HG02588 (cell line): ENCODE measurements around the gene AASDH.
A peak's percentile ranks its signal among the peaks of the same experiment; 100 is the strongest.

ENCODE experiments used
- ATAC-seq: cut with Tn5 transposase; IDR thresholded peaks from one replicate; pipeline ENCODE4 v1.9.1; 2021; ENCODE audit warnings: mild to moderate bottlenecking, moderate library complexity; ENCODE audit not compliant: unreplicated experiment

The AASDH gene

GRCh38 chr4:56316011-56316650 lies 71.2 kb downstream of the AASDH start:
- ATAC-seq: no peak

- ATAC-seq: no peak
Measured at GRCh38 chr4:56315543-56315942, 71.7 kb downstream of the AASDH start.

GRCh38 chr4:56315041-56315440 lies 72.2 kb downstream of the AASDH start:
- no peak for ATAC-seq

- ATAC-seq: no peak
Measured at GRCh38 chr4:56314207-56314915, 72.9 kb downstream of the AASDH start.

GRCh38 chr4:56313132-56313531 lies 74.2 kb downstream of the AASDH start:
- ATAC-seq: no peak

GRCh38 chr4:56311299-56311975 lies 75.9 kb downstream of the AASDH start:
- no peak for ATAC-seq

- ATAC-seq: no peak
Measured at GRCh38 chr4:56310401-56311125, 76.7 kb downstream of the AASDH start.

GRCh38 chr4:56308384-56308783 lies 78.9 kb downstream of the AASDH start:
- no peak for ATAC-seq

GRCh38 chr4:56307423-56307822 lies 79.9 kb downstream of the AASDH start:
- ATAC-seq: no peak

- ATAC-seq: no peak
Measured at GRCh38 chr4:56305390-56305789, 81.9 kb downstream of the AASDH start.

GRCh38 chr4:56303921-56304320 lies 83.4 kb downstream of the AASDH start:
- no peak for ATAC-seq

GRCh38 chr4:56302760-56303159 lies 84.5 kb downstream of the AASDH start:
- ATAC-seq: no peak

- ATAC-seq: no peak
Measured at GRCh38 chr4:56301997-56302496, 85.2 kb downstream of the AASDH start.

- ATAC-seq: peak; percentile 94
Measured at GRCh38 chr4:56301181-56301996, 85.9 kb downstream of the AASDH start.

- ATAC-seq: no peak
Measured at GRCh38 chr4:56298236-56298635, 89.1 kb downstream of the AASDH start.

GRCh38 chr4:56297776-56298175 lies 89.5 kb downstream of the AASDH start:
- no peak for ATAC-seq

GRCh38 chr4:56296526-56296925 lies 90.8 kb downstream of the AASDH start:
- ATAC-seq: no peak

GRCh38 chr4:56293121-56293520 lies 94.2 kb downstream of the AASDH start:
- no peak for ATAC-seq

- no peak for ATAC-seq
Measured at GRCh38 chr4:56289934-56290333, 97.4 kb downstream of the AASDH start.

- no peak for ATAC-seq
Measured at GRCh38 chr4:56288663-56289062, 98.6 kb downstream of the AASDH start.
